Mammary epithelial cell (primary cell): ENCODE results near the gene OTOF.
A peak's percentile ranks its signal among the peaks of the same experiment; 100 is the strongest.

Source experiments
- EZH2 ChIP-seq: IDR thresholded peaks from 2 replicates; pipeline ENCODE4 v1.6.1; 2012; ENCODE audit warnings: low read length, inconsistent platforms, borderline replicate concordance
- TF ChIP-seq, protein P1 (sequence below), 2 donors: IDR thresholded peaks in 1 of 2; conservative IDR thresholded peaks in 1 of 2; 2 replicates each; pipeline ENCODE4 v1.5.1; 2011 to 2012; ENCODE audit warnings: inconsistent platforms in 2 of 2, low read length in 2 of 2, mild to moderate bottlenecking in 2 of 2, control low read depth in 1 of 2, low read depth in 1 of 2; ENCODE audit not compliant: insufficient read depth in 1 of 2; ENCODE audit errors: extremely low read depth in 1 of 2

DNA sequence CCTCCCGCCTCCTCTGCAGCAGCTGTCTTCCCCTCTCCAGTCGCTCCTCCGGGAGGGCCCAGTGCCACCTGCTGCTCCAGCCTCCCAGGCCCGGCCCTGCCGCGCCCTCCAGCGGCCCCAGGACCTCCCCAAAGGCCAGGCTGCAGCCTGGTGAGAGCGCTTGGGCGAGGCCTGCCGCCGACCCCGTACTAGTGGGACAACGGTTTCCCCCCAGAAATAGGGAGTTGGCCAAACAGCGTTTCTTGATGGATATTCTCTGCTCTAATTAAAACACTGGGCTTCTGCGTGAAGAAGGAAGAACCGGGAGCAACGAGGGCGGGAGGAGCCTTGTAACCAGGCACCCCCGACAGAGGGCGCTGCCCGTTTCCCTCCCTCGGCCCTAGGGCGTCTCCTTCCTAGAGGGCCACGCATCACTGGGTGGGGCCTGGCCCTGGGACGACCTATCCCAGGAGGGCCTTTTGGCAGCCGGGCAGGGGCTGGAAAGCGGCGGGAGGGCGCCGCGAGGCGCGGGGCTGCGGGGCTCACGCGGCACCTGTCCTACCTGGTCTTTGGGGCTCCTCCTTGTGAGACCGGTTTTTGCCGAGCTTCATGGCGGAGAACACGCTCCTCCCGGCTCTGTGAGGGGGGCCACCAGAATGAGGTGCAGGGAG, 25.4 kb upstream of the OTOF start:
- TF ChIP-seq, protein P1, sequence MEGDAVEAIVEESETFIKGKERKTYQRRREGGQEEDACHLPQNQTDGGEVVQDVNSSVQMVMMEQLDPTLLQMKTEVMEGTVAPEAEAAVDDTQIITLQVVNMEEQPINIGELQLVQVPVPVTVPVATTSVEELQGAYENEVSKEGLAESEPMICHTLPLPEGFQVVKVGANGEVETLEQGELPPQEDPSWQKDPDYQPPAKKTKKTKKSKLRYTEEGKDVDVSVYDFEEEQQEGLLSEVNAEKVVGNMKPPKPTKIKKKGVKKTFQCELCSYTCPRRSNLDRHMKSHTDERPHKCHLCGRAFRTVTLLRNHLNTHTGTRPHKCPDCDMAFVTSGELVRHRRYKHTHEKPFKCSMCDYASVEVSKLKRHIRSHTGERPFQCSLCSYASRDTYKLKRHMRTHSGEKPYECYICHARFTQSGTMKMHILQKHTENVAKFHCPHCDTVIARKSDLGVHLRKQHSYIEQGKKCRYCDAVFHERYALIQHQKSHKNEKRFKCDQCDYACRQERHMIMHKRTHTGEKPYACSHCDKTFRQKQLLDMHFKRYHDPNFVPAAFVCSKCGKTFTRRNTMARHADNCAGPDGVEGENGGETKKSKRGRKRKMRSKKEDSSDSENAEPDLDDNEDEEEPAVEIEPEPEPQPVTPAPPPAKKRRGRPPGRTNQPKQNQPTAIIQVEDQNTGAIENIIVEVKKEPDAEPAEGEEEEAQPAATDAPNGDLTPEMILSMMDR (conservative IDR thresholded peaks at IDR 0.05 in 1 of 2, IDR thresholded peaks at IDR 0.05 in 1 of 2; ENCODE audit: extremely low read depth in 1 of 2, insufficient read depth in 1 of 2, low read depth in 1 of 2, low read length in 2 of 2), result peak; percentile 78 to 90
- TF ChIP-seq EZH2, result no peak
